Nephron progenitor cell (in vitro differentiated cells): ENCODE data around the gene GRM8.

Experiments
- DNase-seq: peaks from one replicate; pipeline ENCODE4 v3.0.0; 2021
- H3K27ac Mint-ChIP-seq: 2 replicates; pipeline ENCODE4 v1.8.0; 2021; ENCODE audit warnings: mild to moderate bottlenecking, moderate library complexity, mixed read lengths
- H3K27me3 Mint-ChIP-seq: 2 replicates; pipeline ENCODE4 v1.8.0; 2021; ENCODE audit warnings: mild to moderate bottlenecking, low read depth, mixed read lengths; ENCODE audit not compliant: poor library complexity
- H3K36me3 Mint-ChIP-seq: 2 replicates; pipeline ENCODE4 v1.8.0; 2021; ENCODE audit warnings: low read depth, mixed read lengths
- H3K4me1 Mint-ChIP-seq: 2 replicates; pipeline ENCODE4 v1.8.0; 2021; ENCODE audit warnings: mixed read lengths
- H3K4me3 Mint-ChIP-seq: 2 replicates; pipeline ENCODE4 v1.8.0; 2021; ENCODE audit warnings: mild to moderate bottlenecking, moderate library complexity, mixed read lengths
- H3K9me3 Mint-ChIP-seq: 2 replicates; pipeline ENCODE4 v1.8.0; 2021; ENCODE audit warnings: mild to moderate bottlenecking, moderate library complexity, mixed read lengths
- CTCF ChIP-seq: fragments of 200-600 bp; sonication (generic); IDR thresholded peaks from 2 replicates; pipeline ENCODE4 v1.5.0; 2021; ENCODE audit warnings: antibody characterized with exemption

The GRM8 gene

GRCh38 chr7:127226685-127227374 lies 25.9 kb downstream of the GRM8 start:
- Mint-ChIP-seq H3K27ac (no peak overlapping the region), H3K4me3 (no peak overlapping the region), H3K4me1 (peaks cover 7% of the 10 kb centered on the region), H3K27me3 (no peaks in the 10 kb centered on the region), H3K36me3 (no peaks in the 10 kb centered on the region), H3K9me3 (no peaks in the 10 kb centered on the region)
- TF ChIP-seq CTCF: no peak
- DNase-seq: no peak

- Mint-ChIP-seq H3K9me3 (no peaks in the 10 kb centered on the region), H3K4me3 (no peak overlapping the region), H3K27ac (no peak overlapping the region), H3K27me3 (peaks cover 3% of the 10 kb centered on the region), H3K36me3 (no peaks in the 10 kb centered on the region), H3K4me1 (peaks cover 7% of the 10 kb centered on the region)
- TF ChIP-seq CTCF: no peak
- no peak for DNase-seq
Observed at GRCh38 chr7:127221731-127222130, 31.0 kb downstream of the GRM8 start.

GRCh38 chr7:127214956-127215718 lies 37.6 kb downstream of the GRM8 start:
- TF ChIP-seq CTCF: no peak
- DNase-seq: no peak
- no peaks in the 10 kb centered on the region for H3K4me1 Mint-ChIP-seq
- no peaks in the 10 kb centered on the region for H3K36me3 Mint-ChIP-seq
- peaks cover 3% of the 10 kb centered on the region for H3K27me3 Mint-ChIP-seq
- H3K9me3 Mint-ChIP-seq: peaks cover 4% of the 10 kb centered on the region
- H3K27ac Mint-ChIP-seq: no peak overlapping the region
- no peak overlapping the region for H3K4me3 Mint-ChIP-seq

- H3K4me3 Mint-ChIP-seq: no peak overlapping the region
- no peaks in the 10 kb centered on the region for H3K36me3 Mint-ChIP-seq
- TF ChIP-seq CTCF: no peak
- no peaks in the 10 kb centered on the region for H3K4me1 Mint-ChIP-seq
- no peak overlapping the region for H3K27ac Mint-ChIP-seq
- peaks cover 4% of the 10 kb centered on the region for H3K9me3 Mint-ChIP-seq
- peaks cover 8% of the 10 kb centered on the region for H3K27me3 Mint-ChIP-seq
- no peak for DNase-seq
Observed at GRCh38 chr7:127209886-127210285, 42.9 kb downstream of the GRM8 start.

GRCh38 chr7:127208860-127209259 lies 43.9 kb downstream of the GRM8 start:
- DNase-seq: no peak
- no peak overlapping the region for H3K27ac Mint-ChIP-seq
- no peaks in the 10 kb centered on the region for H3K36me3 Mint-ChIP-seq
- H3K4me3 Mint-ChIP-seq: no peak overlapping the region
- H3K4me1 Mint-ChIP-seq: no peaks in the 10 kb centered on the region
- no peak for TF ChIP-seq CTCF
- H3K27me3 Mint-ChIP-seq: peaks cover 8% of the 10 kb centered on the region
- no peaks in the 10 kb centered on the region for H3K9me3 Mint-ChIP-seq
